ENCODE data around the gene MEGF6.

The MEGF6 gene

DNA sequence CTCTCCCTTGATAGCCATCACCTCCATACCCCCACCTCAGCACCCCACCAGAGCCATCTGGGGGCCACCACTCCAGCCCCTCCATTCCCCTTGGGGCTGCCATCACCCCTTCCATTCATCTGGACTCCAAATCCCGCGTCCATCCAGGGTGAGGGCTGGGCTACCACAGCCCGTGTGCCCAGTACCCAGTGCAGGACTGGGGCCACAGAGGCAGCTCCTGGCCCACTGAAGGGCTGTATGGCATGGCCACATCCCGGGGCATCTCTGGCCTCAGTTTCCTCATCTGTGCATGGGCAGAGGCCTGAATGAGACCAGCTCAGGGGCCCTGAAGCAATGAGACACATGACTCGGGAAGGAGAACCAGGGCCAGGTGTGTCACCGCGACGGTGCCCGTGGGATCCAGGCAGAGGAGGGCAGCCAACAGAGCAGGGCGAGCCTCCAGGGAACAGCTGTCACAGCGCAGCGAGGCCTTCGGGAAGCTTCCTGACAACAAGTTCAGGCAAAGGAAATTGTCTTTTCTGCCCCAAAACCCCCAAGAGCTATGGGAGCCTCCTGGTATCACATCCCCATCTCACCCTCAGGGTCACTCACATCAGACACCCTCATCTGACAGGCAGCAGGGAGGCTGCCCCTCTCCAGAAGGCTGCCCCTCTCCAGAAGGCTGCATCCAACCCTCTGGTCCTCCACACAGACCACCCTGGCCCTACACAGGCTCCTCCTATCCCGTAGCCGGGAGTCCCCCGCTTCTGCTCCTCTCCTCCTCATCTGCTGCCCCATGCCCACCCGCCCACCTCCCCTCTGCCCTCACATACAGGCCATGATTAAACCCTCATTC, 76.3 kb downstream of the MEGF6 start:
- no peak for DNase-seq

DNA sequence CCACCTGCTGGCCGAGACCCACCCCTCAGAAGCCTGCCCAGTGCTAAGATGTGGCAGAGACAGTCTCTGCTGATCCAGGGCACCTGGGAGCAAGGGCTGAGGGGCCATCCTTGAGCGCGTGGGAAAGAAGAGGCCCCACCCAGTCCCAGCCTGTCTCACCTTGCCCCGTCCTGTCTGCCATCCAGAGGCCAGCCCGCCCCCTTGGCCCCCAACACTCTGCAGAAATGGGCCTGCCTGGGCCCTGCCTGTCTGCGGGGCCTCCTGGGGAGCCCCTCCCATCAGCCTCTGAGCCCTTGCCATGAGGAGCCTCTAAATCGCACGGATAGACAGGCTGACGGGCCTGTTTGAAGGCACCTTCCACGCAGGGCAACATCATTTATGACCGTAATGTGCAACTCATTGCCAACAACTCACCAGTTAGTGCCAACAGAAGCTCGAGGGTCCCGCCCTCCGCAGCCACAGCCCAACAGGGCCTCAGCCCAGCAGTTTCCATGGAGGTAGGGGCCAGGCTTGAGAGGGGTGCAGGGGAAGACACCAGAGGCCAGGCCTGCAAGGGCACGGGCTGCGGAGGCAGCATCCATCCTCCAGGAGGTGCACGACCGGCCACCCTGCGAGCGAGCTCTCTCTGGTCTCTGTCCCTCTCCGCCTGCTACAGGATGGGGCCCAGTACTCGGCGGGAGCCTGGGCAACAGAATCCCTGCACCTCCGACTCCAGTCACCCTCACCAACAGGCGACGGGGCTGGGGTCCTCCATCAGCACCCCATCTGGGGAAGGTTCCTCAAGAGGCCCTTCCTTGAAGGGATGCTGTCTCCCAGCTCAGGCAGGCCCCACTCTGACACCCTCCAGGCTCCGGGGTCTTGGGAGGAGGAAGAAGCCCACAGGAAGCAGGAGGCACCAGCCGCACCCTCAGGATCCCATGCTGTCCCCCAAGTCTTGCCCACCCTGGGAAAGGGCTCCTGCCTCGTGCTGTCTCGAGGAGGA, 78.0 kb downstream of the MEGF6 start:
- no peak for DNase-seq

DNA sequence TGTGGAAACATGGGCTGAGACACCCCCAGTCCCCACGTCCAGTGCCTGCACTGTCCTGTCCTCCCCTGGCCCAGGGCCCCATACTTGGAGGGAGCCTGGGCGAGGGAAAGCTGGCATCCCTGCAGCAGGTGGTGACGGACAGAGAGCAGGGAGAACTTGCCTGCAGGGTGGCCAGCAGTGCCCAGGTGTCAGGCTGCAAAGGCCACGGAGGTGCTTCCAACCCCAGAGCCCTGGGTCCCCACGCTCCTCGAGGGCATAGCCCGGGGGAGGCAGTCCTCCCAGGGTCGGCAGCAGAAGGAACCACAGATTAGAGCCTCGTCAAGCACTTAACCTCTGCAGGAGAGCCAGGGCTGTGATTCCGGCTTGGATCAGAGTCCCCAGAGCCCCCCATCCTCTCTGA, 79.4 kb downstream of the MEGF6 start:
- no peak for DNase-seq

DNA sequence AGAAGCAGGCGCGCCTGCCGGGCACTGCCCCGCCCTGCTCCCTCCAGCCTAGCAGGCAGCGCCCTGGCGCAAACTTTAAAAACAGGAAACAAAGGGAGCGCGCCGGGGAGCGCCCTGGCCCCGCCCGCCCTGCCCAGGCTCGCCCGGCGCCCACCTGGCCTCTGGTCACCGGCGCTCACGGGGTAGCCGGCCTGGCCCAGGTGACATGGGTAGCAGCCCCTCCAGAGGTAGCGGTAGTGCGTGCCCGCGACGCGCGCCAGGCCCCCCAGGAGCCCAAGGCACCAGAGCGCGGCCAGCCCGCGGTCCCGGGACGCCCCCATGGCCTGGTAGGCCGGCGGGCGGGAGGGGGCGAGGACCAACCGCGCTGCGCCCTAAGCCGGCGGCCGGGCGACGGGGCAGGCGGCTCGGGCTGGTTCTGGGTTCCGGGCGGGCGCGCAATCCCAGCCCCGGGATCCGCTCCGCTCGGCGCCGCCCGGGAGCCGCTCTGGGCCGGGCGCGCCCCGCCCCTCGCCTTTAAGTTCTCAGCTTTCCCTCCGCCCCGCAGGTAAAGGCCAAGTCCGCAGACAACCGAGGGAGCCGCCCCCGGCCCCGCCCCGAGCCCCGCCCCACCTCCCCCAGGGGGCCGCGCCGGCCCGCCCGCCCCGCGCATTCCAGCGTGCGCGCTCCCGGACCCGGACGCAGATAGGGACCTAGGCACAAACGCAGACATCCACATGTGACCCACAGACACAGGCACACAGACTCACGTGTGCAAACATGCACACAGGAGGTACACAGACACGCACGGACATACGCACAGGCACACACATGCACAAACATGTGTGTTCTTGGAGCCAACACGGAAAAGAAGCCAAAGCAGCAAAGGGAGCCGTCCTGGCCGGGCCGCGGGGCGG, 80.1 kb downstream of the MEGF6 start:
- peak; percentile 38 for DNase-seq

DNA sequence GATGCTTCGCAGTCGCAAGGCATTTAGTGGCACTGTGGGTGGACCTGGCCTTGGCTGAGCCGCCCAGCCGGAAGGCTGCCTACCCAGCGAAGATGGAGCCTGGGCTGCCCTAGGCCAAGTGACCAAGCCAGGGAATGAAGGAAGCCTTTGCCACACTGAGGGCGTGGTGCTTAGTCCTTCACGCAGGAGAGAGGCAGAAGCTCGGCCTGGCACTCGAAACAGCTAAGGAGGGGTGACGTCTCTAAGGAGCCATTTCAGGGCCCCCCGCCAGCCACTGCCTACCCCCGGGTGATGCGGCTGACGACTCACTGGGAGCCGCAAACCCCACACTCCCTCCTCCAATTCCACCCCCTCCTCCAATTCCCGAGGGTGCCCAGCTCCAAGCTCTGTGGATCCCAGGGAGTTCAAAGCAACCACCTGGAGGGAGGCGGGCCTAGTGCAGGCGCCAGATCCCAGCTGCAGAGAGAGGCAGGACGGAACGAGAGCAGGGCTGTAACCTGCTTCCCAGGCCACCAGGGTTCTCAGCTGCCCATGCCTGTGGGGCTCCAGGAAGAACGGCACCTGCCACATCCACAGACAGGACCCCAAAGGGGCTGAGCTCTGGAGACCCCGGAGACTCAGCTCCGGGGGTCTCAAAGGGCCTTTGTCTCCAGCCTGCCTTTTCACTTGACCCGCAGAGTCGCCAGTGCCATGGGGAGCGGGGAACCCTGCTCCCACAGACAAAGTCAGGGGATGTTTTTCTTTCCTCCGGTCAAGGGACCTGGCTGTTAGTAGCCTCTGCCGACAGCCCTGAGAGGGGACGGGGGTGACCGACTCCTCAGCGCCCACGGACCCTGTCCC, 81.0 kb downstream of the MEGF6 start:
- DNase-seq: no peak

DNA sequence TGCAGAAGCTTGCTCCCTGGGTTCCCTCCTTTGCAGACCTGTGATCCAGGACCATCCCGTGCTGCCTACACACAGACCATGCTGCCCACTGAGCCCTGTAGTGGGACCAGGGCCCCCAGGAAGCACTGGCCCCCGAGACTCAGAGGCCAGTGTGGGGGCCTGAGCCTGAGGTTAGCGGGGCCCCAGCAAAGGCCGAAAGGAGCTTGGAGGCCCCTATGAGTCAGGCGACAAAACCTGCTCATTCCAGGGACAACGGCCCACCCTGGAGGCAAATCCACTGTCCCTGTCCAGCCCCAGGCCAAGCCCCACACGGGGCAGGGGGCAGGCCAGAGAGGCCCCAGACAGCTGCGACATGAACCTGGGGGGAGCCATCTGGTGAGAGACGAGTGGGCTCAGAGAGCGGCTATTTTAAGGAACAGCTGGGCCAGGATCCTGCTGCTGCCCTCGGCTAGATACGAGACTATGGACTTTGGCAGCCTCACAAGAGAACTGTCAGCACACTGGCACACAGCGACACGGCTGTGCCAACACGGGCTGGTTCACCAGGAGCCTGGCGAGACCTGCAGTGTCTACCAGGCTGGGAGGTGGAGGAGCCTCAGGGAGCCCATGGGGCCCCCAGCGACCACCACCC, 82.1 kb downstream of the MEGF6 start:
- no peak for DNase-seq

DNA sequence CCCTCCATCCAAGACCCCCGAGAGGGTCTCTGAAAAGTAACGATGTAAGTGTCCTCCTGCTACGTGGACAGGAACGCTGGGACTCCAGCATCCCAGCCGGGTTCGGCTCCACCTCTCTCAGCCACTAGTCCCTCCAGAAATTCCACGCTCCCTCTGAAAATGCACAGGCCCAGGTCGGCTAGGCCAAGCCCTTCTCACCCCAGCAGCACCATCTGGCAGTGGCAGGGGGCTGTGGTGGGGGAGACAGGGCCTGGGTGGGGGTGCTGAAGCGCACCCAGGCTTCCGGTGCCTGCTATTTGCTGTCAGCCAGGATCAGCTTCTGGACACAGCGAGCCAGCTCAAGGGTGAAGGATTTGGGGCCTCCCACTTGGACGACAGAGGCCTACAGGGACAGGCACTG, 83.5 kb downstream of the MEGF6 start:
- DNase-seq: no peak

DNA sequence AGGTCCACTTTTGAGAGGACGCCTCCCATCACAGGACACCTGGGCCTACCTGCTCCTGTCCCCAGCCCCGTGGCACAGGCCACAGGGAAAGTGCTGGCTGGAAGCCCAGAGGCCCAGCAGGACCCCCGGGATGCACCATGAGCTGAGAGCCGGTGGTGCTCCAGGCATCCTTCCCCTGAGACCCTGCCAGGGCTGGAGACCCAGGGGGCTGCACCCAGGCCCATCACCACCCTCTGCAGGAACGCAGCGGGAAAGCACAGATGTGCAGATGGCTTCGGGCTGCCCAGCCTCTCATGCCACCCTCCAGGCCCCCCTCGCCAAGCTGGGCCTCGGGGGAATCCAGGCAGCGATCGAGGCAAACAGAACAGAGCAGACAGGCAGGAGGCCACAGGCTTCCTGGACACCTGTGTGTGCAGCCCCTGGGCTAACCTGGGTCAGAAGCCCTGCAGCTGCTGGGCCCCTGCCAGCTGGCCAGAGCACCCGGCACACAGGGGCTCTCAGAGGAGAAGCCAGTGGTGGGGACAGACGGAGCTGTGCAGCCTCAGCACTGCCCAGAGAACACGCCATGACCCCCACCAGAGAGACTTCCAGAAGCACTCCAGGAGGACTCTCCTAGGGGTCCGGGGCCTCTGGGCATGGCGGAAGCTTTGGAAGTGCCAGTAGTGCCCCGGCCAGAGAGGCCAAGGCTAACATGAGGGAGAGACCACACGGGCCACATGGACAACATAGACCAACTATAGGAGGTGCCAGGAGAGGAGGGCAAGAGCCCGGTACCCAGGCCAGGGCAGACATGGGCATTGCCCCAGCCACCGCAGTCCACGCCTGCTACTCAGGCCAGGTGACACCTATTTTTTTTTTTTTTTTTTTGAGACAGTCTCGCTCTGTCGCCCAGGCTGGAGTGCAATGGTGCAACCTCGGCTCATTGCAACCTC, 85.5 kb downstream of the MEGF6 start:
- no peak for DNase-seq

DNA sequence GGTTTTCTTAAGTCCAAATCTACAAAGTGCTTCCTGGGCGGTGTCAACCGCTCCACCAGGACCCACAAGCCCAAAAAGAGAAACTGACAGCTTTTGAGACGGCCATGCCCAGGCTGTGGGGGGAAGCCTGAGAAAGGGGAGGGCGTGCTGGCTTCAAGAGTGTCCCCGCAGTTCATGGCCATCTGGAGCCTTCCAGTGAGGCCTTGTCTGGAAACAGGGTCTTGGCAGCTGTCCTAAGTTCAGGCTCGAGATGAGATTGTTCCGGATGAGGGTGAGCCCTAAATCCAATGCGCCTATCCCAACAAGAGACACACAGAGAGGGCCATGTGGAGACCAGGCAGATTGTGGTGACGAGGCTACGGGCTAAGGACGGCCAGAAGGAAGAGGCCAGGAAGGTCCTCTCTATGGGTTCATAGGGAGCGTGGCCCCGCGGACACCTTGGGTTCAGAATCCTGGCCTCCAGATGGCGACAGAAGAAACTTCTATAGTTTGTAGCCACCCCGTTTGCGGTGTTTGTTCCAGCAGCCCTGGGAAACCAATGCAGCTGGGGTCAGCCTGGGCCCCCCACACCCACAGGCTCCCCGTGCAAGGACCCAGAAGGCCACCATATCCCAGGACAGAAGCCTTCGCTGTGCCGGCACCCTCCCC, 86.6 kb downstream of the MEGF6 start:
- no peak for DNase-seq

DNA sequence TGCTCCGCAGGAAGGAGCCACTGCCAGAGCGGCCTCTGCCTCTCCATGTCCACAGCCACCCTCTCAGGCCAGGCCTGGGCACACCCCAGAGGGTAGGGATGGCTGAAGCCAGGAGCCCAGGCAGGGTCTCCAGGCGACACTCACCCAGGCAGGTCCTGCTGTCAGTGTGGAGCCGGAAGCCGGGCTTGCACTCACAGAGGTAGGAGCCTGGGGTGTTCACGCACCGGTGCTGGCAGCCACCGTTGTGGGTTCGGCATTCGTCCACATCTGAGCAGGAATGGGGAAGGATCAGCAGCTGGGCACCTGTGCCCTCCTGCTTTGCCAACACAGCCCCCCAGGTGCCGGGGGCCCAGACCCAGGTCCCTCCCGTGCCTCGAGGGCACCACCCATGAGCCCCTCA, 87.3 kb downstream of the MEGF6 start:
- DNase-seq: no peak

DNA sequence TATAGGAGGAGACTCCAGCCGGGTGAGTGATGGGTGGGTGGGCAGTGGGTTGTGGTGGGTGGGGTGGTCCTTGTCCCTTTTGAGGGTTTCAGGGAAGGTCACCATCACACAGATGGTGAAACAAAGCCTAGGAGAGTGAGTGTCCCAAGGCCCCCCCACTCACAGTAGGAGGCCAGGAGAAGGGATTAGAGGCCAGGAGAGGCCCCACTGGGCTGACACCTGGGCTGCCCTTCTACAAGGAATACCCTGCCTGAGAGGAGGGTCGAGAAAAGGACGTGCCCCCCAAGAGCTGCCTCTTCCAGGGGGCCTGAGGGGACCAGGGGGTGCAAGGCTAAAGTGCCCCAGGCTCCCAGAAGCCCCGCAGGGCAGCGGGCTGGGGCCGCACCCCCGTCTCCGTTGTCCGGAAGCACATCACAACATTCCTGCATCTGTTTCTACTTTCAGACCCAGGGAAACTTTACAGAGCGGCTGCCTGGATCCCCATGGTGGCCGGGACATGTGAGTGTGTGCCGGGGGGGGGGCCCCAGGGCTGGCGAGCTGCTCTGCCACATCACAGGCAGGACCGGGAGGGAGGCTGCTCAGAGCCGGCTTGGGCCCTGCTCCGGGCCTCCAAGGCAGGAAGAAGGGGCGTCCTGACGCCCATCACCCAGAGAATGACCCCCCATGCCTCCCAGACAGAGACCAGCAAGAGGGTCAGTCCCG, 88.6 kb downstream of the MEGF6 start:
- DNase-seq: no peak

DNA sequence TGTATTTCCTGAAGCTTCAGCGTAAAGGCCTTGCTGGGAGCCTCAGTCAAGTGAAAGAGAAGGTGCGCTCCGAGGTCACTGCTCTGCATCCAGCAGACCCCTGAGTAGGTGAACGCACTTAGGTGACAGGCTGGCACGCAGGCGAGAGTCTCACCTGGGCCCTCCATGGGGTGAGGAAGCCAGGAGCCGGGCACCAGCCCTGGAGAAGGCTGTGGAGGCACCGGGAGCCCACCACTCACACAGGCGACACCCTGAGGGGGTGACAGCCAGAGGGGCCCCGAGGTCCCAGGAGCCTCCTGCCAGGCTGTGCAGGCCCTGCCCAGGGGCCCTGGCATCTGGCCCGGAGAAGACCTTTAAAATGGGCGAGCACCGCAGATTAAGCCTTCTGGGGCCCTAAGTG, 89.2 kb downstream of the MEGF6 start:
- DNase-seq: no peak

DNA sequence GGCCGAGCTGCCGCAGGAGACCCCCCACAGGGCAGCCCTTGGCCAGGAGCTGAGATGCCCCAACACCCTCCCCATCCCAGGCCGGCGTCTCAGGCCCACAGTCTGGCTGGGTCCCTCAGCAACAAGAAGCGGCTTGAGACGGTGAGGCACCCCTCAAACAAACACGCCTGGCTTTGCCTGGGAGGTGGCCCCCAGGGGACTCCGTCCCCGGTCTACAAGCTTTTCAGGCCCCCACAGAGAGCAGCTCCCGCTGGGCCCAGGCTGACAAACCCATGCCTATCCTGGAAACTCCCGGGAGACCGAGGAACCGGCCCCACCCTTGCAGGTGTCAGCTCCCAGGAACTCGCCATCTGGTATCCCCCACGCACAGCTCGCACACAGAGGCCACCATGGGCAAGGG, 89.9 kb downstream of the MEGF6 start:
- no peak for DNase-seq

DNA sequence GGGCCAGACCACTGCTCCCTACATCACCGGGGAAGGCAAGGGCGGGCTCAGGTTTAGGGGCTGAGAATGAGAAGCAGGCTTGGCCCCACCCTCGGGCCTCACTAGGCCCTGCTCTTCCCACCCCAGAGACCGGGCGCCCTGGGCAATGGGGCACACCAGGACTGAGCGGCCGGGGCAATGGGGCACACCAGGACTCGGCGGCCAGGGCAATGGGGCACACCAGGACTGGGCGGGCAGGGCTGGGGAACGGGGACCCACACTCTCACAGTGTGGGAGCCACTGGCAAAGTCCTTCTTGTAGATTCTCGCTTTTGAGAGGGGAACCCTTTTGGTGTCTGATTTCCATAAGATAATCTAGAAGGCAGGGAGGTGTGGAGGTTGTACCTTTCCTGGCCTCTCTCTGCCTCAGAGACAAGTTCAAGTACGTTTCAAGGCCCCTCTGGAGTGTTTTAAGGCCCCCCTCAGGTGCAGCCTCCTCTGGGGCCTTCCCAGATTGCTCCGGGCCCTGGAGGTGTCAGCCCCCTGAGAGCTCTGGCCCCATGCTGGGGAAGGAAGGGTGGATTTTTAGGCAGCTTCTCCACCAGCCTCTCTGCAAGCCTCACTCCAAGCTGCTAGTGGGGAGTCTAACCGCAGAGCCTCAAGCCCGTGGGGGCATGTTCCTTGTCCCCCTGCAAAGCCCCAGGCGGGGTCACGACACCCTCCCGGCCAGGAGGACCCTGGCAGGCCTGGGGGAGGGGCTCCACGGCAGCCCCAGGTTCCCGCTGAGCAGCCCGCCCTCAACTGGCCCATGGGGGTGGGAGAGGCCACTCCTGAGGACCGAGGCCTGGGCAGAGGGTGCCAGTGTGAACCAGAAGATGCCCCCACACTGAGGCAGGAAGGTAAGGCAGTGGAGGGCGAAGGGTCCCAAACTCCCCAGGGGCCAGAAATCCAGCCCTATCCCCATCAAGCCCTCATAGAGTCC, 90.6 kb downstream of the MEGF6 start:
- no peak for DNase-seq

DNA sequence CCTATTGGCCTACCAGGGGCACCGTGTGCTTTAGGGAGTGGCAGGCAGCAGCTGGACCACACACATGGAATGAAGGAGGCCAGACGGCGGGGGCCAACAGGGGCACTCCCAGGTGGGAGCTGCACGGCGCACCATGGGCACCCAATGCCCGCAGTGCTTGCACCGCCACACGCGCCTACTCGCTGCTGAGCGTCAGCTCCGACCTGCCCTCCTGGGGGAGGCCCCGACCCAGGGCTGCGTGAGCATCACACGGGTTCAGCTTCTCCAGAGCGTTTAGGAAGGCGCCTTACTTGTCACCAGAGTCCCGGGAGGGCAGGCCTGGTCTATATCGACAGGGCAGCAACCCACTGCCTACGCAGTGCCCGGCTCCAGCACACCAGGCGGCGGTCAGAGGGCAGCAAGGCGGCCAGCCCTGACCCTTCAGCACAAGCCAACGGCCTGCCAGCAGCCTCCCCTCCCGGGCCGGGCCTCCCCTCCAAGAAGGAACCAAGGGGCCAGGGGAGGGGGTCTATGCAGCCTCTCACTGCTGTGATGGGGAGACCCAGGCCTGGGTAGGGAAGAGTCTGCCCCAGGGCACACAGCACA, 91.9 kb downstream of the MEGF6 start:
- DNase-seq: no peak

DNA sequence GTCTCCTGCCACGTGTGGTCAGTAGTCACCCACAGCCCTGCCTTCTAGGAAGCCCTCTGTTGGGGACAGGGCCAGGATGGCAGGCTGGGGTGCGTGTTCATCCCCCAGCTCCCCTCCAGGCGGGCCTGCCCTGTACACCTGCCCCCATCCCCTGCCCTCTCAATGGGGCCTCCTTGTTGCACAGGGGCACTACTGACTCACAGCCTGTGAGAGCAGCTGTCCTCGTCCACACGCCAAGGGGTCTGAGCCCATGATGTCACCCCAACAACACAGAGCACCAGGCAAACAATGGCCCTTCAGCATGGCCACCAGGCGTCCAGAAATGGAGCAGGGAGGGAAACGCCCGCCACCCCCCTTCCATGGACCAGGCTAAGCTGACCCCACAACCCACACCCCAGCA, 92.6 kb downstream of the MEGF6 start:
- no peak for DNase-seq

DNA sequence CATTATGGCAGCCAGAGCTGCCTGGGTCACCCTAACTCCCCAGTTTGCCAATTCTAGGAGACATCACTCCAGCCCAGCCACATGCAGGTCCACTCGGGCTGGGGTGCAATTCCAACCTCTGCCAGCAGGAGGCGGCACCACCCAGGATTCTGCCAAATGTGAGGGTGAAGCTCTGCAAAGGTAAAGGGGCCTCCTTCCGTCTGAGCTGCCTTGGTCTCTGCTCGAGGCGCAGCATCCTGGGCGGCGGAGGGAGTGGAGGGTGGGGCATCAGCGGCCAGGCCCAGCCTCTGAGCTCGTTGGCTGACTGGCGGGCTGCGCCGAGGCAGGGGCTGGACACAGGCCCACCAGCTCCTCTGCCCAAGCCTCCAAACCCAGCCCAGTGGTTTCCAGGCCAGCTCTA, 93.1 kb downstream of the MEGF6 start:
- DNase-seq: no peak

Measured in activated gamma-delta T cell (primary cell).